ENCODE results near the gene BATF.

- TF ChIP-seq POLR2A (IDR thresholded peaks at IDR 0.05; ENCODE audit: low read depth, low read length) (no peak), POLR2AphosphoS5 (IDR thresholded peaks at IDR 0.05; ENCODE audit: low read depth, low read length) (no peak), TAF1 (IDR thresholded peaks at IDR 0.05; ENCODE audit: borderline replicate concordance, low read depth, low read length) (no peak)
Measured at GRCh38 chr14:75579338-75579864, 57.1 kb downstream of the BATF start.
